Nephron (organoid): Measurements from ENCODE around the gene PTTG1IP.
A peak's percentile ranks its signal among the peaks of the same experiment; 100 is the strongest.

Source experiments
- H3K27ac Mint-ChIP-seq, 3 experiments: 2 replicates each; pipeline ENCODE4 v1.8.0; 2020; ENCODE audit warnings: mixed read lengths in 3 of 3, mild to moderate bottlenecking in 2 of 3, moderate library complexity in 1 of 3
- H3K27me3 Mint-ChIP-seq: 2 replicates; pipeline ENCODE4 v1.8.0; 2021; ENCODE audit warnings: low read depth, mild to moderate bottlenecking, moderate library complexity, mixed read lengths
- H3K36me3 Mint-ChIP-seq: 2 replicates; pipeline ENCODE4 v1.8.0; 2020; ENCODE audit warnings: low read depth, mixed read lengths
- H3K4me1 Mint-ChIP-seq: 2 replicates; pipeline ENCODE4 v1.8.0; 2020; ENCODE audit warnings: mixed read lengths
- H3K4me3 Mint-ChIP-seq, 3 experiments: 2 replicates each; pipeline ENCODE4 v1.8.0; 2020; ENCODE audit warnings: mild to moderate bottlenecking in 3 of 3, mixed read lengths in 3 of 3, moderate library complexity in 2 of 3
- H3K9me3 Mint-ChIP-seq: 2 replicates; pipeline ENCODE4 v1.8.0; 2020; ENCODE audit warnings: mixed read lengths
- TF ChIP-seq, protein P1 (sequence below), 3 experiments: fragments of 200-600 bp; sonication (generic); IDR thresholded peaks; one replicate each; pipeline ENCODE4 v1.5.0; 2021; ENCODE audit warnings: antibody characterized with exemption in 3 of 3; ENCODE audit not compliant: unreplicated experiment in 3 of 3

Gene PTTG1IP

DNA sequence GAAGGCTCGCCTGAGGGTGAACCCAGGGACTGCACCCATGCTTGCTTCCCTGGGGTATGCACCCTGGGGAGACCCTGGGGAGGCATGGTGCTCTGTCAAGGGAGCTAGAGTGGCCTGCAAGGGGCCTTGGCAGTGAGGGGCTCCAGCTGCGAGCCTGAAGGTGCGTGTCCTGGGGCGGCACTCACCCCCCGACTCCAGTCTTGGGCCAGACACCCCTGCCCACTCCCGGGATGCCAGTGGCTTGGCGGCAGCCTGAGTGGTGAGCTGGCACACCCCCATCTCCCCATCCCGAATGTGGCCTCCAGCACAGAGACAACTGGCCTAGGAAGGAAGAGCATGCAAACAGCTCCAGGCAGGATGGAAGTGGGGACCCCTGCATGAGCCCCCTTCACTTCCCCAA is 58.3 kb downstream of the PTTG1IP start:
- TF ChIP-seq, protein P1, sequence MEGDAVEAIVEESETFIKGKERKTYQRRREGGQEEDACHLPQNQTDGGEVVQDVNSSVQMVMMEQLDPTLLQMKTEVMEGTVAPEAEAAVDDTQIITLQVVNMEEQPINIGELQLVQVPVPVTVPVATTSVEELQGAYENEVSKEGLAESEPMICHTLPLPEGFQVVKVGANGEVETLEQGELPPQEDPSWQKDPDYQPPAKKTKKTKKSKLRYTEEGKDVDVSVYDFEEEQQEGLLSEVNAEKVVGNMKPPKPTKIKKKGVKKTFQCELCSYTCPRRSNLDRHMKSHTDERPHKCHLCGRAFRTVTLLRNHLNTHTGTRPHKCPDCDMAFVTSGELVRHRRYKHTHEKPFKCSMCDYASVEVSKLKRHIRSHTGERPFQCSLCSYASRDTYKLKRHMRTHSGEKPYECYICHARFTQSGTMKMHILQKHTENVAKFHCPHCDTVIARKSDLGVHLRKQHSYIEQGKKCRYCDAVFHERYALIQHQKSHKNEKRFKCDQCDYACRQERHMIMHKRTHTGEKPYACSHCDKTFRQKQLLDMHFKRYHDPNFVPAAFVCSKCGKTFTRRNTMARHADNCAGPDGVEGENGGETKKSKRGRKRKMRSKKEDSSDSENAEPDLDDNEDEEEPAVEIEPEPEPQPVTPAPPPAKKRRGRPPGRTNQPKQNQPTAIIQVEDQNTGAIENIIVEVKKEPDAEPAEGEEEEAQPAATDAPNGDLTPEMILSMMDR (IDR thresholded peaks at IDR 0.05; ENCODE audit: unreplicated experiment in 3 of 3), result no peak
- Mint-ChIP-seq H3K36me3 (peaks cover 23% of the 10 kb centered on the region), H3K4me1 (peaks cover 4% of the 10 kb centered on the region), H3K27ac (no peak overlapping the region), H3K4me3 (peak overlapping the region in 2 of 3 experiments; percentile 8 to 38), H3K27me3 (peaks cover 5% of the 10 kb centered on the region), H3K9me3 (peaks cover 9% of the 10 kb centered on the region)

DNA sequence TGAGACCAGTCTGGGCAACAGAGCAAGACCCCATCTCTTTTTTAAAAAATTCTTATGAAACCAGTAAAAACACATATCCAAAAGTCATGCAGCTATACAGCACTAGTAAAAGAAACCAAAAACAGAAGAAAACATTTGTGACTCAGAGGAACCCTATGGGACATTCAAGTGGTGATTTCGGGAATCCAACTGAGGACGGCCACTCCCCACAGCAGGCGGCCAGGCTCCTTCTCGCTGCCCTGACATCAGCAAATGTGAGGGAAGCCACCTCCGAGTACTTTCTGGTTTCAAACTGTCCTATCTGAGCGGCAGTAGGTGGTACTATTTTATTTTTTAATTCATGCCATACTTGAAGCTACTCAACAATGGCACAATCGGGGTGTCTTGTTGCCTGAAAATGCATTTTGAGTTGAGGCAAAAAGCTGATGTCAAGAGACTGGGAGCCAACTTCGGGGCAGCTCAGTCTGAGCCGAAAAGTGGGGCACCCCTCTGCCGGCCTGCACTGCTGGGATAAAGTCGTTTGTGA is 58.9 kb downstream of the PTTG1IP start:
- TF ChIP-seq, protein P1 (IDR thresholded peaks at IDR 0.05; ENCODE audit: unreplicated experiment in 3 of 3), result no peak
- no peak overlapping the region for H3K27ac Mint-ChIP-seq
- H3K4me1 Mint-ChIP-seq, result peaks cover 4% of the 10 kb centered on the region
- H3K27me3 Mint-ChIP-seq, result peaks cover 3% of the 10 kb centered on the region
- peaks cover 27% of the 10 kb centered on the region for H3K36me3 Mint-ChIP-seq
- peaks cover 2% of the 10 kb centered on the region for H3K9me3 Mint-ChIP-seq
- H3K4me3 Mint-ChIP-seq, result peak overlapping the region in 2 of 3 experiments; percentile 35 to 60

DNA sequence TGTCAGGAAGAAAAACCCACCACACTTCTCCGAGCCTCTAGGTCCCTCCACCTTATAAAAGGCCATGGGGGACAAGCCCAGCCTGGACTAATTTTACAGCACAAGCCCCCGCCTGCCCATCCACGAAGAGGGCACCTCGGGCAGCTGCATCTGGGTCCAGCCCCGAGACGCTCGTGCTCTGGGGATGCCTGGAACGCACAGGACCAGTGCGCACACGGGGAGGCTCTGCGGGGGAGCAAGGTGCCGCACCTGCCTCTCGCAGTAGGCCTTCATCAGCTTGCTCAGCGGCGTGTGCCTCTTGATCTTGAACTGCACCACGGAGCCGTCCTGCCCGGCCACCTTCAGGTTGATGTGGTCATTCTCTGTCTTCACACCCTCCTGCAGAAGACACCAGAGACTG is 59.8 kb downstream of the PTTG1IP start:
- Mint-ChIP-seq H3K27me3 (no peaks in the 10 kb centered on the region), H3K9me3 (no peaks in the 10 kb centered on the region), H3K4me3 (no peak overlapping the region), H3K36me3 (peaks cover 35% of the 10 kb centered on the region), H3K27ac (no peak overlapping the region), H3K4me1 (peaks cover 4% of the 10 kb centered on the region)
- TF ChIP-seq, protein P1 (IDR thresholded peaks at IDR 0.05; ENCODE audit: unreplicated experiment in 3 of 3), result no peak

DNA sequence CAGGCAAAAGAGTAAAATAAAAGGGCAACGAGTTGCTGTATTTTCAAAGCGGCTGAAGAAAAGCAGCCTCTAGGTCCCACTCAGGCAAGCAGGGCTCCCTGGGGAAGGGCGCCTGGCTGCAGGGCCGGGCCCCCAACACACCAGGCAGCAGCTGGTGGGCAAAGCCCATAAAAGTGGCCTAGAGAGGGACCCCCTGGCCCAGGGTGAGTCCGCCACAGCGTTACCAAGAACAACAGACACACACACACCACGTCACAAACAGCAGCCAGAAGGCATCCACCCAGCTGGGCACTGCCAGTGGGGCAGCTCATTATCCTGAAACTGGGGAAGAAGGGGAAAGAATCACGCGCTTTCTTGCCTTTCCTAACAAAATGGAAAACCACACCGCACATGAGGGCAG is 60.3 kb downstream of the PTTG1IP start:
- H3K9me3 Mint-ChIP-seq, result no peaks in the 10 kb centered on the region
- H3K27me3 Mint-ChIP-seq, result no peaks in the 10 kb centered on the region
- H3K27ac Mint-ChIP-seq, result no peak overlapping the region
- TF ChIP-seq, protein P1 (IDR thresholded peaks at IDR 0.05; ENCODE audit: unreplicated experiment in 3 of 3), result no peak
- peaks cover 35% of the 10 kb centered on the region for H3K36me3 Mint-ChIP-seq
- H3K4me1 Mint-ChIP-seq, result peaks cover 4% of the 10 kb centered on the region
- no peak overlapping the region for H3K4me3 Mint-ChIP-seq

DNA sequence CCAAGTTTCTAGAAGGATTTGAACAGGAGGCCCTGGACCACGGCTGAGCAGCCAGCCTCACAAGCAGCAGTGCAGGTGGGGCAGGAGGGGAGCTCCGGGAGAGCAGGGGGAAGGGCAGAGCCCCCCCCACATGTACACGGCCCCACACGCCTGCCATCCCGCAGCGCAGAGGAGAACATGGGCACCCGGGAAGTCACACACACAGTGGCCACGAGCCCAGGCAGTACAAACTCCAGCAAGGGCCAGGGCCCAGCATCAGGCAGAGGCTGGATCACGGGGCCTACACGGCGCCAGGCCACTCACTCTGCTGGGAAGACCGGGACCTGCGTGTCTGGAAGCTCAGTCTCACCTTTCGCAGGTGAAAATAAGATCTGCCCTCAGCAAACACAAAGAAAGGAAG is 60.9 kb downstream of the PTTG1IP start:
- Mint-ChIP-seq H3K4me1 (peaks cover 4% of the 10 kb centered on the region), H3K36me3 (peaks cover 36% of the 10 kb centered on the region), H3K9me3 (no peaks in the 10 kb centered on the region), H3K4me3 (peak overlapping the region in 1 of 3 experiments; percentile 14), H3K27ac (no peak overlapping the region), H3K27me3 (no peaks in the 10 kb centered on the region)
- TF ChIP-seq, protein P1 (IDR thresholded peaks at IDR 0.05; ENCODE audit: unreplicated experiment in 3 of 3), result no peak

DNA sequence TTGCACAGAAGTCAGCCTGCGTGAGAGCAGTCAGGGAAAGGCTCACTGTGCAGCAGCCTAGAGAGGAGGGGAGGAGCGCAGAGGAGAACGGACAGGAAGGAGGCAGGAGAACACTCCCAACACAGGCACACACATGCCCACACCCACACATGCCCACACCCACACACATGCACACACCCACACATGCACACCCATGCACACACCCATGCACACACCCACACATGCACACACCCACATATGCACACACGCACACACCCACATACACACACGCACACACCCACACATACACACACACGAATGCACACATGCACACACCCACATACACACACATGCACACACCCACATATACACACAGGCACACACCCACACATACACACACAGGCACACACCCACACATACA is 62.7 kb downstream of the PTTG1IP start:
- TF ChIP-seq, protein P1 (IDR thresholded peaks at IDR 0.05; ENCODE audit: unreplicated experiment in 3 of 3), result no peak
- Mint-ChIP-seq H3K4me1 (no peaks in the 10 kb centered on the region), H3K9me3 (no peaks in the 10 kb centered on the region), H3K27ac (no peak overlapping the region), H3K36me3 (peaks cover 52% of the 10 kb centered on the region), H3K27me3 (no peaks in the 10 kb centered on the region), H3K4me3 (no peak overlapping the region)
